NB4 (cell line): Measurements from ENCODE around the gene CYP2A7.

ENCODE experiments used
- MYC ChIP-seq: IDR thresholded peaks from 2 replicates; pipeline ENCODE4 v1.6.1; 2011; ENCODE audit warnings: low read depth, low read length
- POLR2A ChIP-seq: IDR thresholded peaks from 2 replicates; pipeline ENCODE4 v1.6.1; 2011; ENCODE audit warnings: mild to moderate bottlenecking; ENCODE audit not compliant: insufficient read length; ENCODE audit errors: extremely low read depth

- TF ChIP-seq POLR2A (no peak), MYC (no peak)
Measured at GRCh38 chr19:40862785-40863184, 19.2 kb downstream of the CYP2A7 start.
